ENCODE results near the gene NLRP3.

The NLRP3 gene

DNA sequence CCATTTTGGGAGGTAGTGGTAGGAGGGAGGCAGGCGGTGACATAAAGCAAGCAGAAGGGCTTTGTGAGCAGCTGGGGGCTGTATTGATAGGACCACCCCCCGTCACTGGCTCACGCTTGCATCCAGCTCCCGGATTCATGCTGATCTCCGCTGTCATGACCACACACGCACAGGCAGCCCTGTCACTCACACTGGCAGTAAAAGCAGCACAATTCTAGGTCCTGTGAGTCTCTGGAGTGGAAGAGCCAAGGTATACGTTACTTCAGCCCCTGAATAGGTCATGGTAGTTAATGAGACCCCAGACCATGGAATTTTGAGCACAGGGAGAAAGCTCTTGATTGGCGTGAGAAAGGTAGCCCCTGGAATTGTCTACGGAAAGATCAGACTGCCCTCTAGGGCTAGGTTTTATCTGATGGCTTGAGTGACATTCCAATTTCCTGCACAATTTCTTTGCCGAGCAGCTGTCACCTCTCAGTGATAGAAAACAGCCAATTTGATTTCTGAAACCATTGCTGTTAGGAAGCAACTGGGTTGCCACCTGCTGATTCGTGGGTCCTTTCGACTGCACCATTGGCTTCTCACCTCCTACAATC is 36.6 kb downstream of the NLRP3 start:
- Histone ChIP-seq H3K4me1 (ENCODE audit: control insufficient read depth, insufficient read depth, low read length) (no peaks in the 10 kb centered on the region), H3K27ac (ENCODE audit: extremely low read depth, low read depth, low read length) (no peak overlapping the region), H3K36me3 (ENCODE audit: control insufficient read depth in 2 of 2, insufficient read depth in 1 of 2, low read length in 2 of 2) (no peaks in the 10 kb centered on the region), H3K9me3 (ENCODE audit: control insufficient read depth, insufficient read depth, low read depth, low read length) (no peaks in the 10 kb centered on the region), H3K4me3 (ENCODE audit: low read depth, low read length) (no peak overlapping the region)
- ChIA-PET CTCF (no interaction called here), POLR2A (no interaction called here)
- no peak for TF ChIP-seq GLI2 (tag by site-specific recombination; IDR thresholded peaks at IDR 0.05; ENCODE audit: borderline replicate concordance, low read depth)
- TF ChIP-seq ZNF239 (tag by site-specific recombination; IDR thresholded peaks at IDR 0.05) = no peak
- TF ChIP-seq ZBTB6 (tag by site-specific recombination; IDR thresholded peaks at IDR 0.05) = no peak
- TF ChIP-seq OSR2 (tag by site-specific recombination; IDR thresholded peaks at IDR 0.05) = no peak
- TF ChIP-seq KLF16 (tag by site-specific recombination; IDR thresholded peaks at IDR 0.05) = no peak
- no peak for TF ChIP-seq ZNF48 (tag by site-specific recombination; IDR thresholded peaks at IDR 0.05)
- no peak for TF ChIP-seq ZNF398 (tag by site-specific recombination; IDR thresholded peaks at IDR 0.05)
- TF ChIP-seq ZNF24 (tag by site-specific recombination; IDR thresholded peaks at IDR 0.05) = no peak
- TF ChIP-seq ZNF555 (tag by site-specific recombination; conservative IDR thresholded peaks at IDR 0.05) = no peak
- TF ChIP-seq ZNF292 (tag by site-specific recombination; IDR thresholded peaks at IDR 0.05; ENCODE audit: borderline replicate concordance, low read depth) = no peak
- no peak for TF ChIP-seq ZNF335 (tag by site-specific recombination; conservative IDR thresholded peaks at IDR 0.05)
- no peak for TF ChIP-seq ZNF18 (tag by site-specific recombination; IDR thresholded peaks at IDR 0.05)
- no peak for TF ChIP-seq ZNF2 (tag by site-specific recombination; IDR thresholded peaks at IDR 0.05)
- TF ChIP-seq REPIN1 (tag by site-specific recombination; IDR thresholded peaks at IDR 0.05; ENCODE audit: low read depth) = no peak
- no peak for TF ChIP-seq ZBTB11 (tag by site-specific recombination; conservative IDR thresholded peaks at IDR 0.05; ENCODE audit: low read depth)
- no peak for TF ChIP-seq SP7 (tag by site-specific recombination; IDR thresholded peaks at IDR 0.05)
- no peak for TF ChIP-seq SCRT1 (tag by site-specific recombination; IDR thresholded peaks at IDR 0.05; ENCODE audit: borderline replicate concordance)

- no peaks in the 10 kb centered on the region for H3K4me1 ChIP-seq (ENCODE audit: control insufficient read depth, insufficient read depth, low read length)
- no peaks in the 10 kb centered on the region for H3K36me3 ChIP-seq (ENCODE audit: control insufficient read depth in 2 of 2, insufficient read depth in 1 of 2, low read length in 2 of 2)
- no peak overlapping the region for H3K4me3 ChIP-seq (ENCODE audit: low read depth, low read length)
- TF ChIP-seq, protein P1, sequence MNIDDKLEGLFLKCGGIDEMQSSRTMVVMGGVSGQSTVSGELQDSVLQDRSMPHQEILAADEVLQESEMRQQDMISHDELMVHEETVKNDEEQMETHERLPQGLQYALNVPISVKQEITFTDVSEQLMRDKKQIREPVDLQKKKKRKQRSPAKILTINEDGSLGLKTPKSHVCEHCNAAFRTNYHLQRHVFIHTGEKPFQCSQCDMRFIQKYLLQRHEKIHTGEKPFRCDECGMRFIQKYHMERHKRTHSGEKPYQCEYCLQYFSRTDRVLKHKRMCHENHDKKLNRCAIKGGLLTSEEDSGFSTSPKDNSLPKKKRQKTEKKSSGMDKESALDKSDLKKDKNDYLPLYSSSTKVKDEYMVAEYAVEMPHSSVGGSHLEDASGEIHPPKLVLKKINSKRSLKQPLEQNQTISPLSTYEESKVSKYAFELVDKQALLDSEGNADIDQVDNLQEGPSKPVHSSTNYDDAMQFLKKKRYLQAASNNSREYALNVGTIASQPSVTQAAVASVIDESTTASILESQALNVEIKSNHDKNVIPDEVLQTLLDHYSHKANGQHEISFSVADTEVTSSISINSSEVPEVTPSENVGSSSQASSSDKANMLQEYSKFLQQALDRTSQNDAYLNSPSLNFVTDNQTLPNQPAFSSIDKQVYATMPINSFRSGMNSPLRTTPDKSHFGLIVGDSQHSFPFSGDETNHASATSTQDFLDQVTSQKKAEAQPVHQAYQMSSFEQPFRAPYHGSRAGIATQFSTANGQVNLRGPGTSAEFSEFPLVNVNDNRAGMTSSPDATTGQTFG (tag by site-specific recombination; IDR thresholded peaks at IDR 0.05; ENCODE audit: borderline replicate concordance) = no peak
- 0 out of 2 replicates have a peak, but pooled peaks have one; percentile 16 for TF ChIP-seq SCRT2 (tag by site-specific recombination; IDR thresholded peaks at IDR 0.05)
- H3K9me3 ChIP-seq (ENCODE audit: control insufficient read depth, insufficient read depth, low read depth, low read length) = no peaks in the 10 kb centered on the region
- POLR2A ChIA-PET = no interaction called here
- H3K27ac ChIP-seq (ENCODE audit: extremely low read depth, low read depth, low read length) = no peak overlapping the region
- CTCF ChIA-PET = no interaction called here
Measured at GRCh38 chr1:247453245-247453644, 37.3 kb downstream of the NLRP3 start.

Data from HEK293 (cell line).